GM13976 (cell line): ENCODE measurements around the gene VSIG8.

ENCODE experiments used
- DNase-seq: peaks from one replicate; pipeline ENCODE4 v3.0.0; 2012; ENCODE audit warnings: low spot score
- CTCF ChIP-seq: IDR thresholded peaks from 2 replicates; pipeline ENCODE4 v1.5.1; 2012; ENCODE audit warnings: borderline replicate concordance, mild to moderate bottlenecking; ENCODE audit not compliant: insufficient read depth; ENCODE audit errors: extremely low read depth, missing control alignments, control extremely low read depth
- in situ Hi-C: fragments of 300-500 bp; cut with MboI; formaldehyde crosslinking; loops from one replicate; pipeline ENCODE4 v1.12.0; 2022; ENCODE audit warnings: low sequenced_read_pairs, mixed read lengths, inconsistent platforms; ENCODE audit not compliant: unreplicated experiment

Gene VSIG8

GRCh38 chr1:159884296-159884695, 21.8 kb upstream of the VSIG8 start:
- no peak for DNase-seq
- in situ Hi-C loops: no loop called here
- no peak for TF ChIP-seq CTCF

- DNase-seq: no peak
- in situ Hi-C loops: no loop called here
- no peak for TF ChIP-seq CTCF
Measured at GRCh38 chr1:159883134-159883533, 20.7 kb upstream of the VSIG8 start.

GRCh38 chr1:159882527-159882862, 20.0 kb upstream of the VSIG8 start:
- in situ Hi-C loops: no loop called here
- DNase-seq: no peak
- TF ChIP-seq CTCF: no peak

GRCh38 chr1:159881622-159882526, 19.4 kb upstream of the VSIG8 start:
- DNase-seq: no peak
- in situ Hi-C loops: no loop called here
- TF ChIP-seq CTCF: no peak

- in situ Hi-C loops: no loop called here
- DNase-seq: no peak
- TF ChIP-seq CTCF: no peak
Measured at GRCh38 chr1:159880430-159880829, 18.0 kb upstream of the VSIG8 start.

GRCh38 chr1:159879977-159880376, 17.5 kb upstream of the VSIG8 start:
- in situ Hi-C loops: no loop called here
- no peak for TF ChIP-seq CTCF
- no peak for DNase-seq
